Activated CD4-positive, alpha-beta T cell treated with anti-CD3 and anti-CD28 coated beads for 1 hour (primary cell): ENCODE data around the gene C11orf58.

ENCODE experiments used
- DNase-seq: peaks from one replicate; pipeline ENCODE4 v3.0.0-alpha.2; 2020

Gene C11orf58

DNA sequence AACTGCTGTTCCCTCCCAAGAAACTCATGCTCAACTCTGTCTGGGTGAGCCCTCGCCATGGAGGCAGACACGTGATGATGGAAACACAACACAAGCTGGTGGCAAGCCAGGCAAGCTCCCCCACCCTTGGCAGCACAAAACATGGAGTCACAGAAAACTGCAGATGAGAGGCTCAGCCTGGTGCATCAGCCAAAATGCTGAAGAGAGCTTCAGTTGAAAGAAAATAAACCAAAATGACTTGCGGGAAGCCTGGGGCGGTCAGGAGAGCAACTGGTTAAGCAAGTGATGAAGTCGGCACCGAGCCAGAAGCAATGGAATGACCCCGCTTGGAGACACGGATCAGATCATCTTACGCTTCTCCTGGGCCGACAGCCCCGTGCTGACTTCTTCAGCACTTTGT is 68.3 kb downstream of the C11orf58 start:
- DNase-seq: no peak

DNA sequence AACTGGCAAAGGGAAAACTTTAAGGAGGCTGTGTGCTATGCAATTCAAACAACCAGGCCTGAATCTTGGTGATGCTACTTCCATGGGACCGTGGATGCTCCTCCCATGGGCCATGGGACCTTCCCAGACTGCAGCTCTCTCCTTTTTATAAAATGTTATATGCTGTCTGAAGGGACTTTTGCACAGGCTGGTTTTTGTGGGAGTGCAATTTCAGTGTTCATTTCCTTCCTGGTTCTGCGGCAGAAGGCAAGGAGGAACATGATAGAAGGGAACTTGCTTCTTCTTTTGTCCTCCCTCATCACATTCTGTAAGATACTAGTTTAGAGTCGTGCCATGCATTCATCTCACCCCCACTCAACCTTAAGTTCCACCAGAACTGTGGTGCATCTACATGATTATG is 68.9 kb downstream of the C11orf58 start:
- no peak for DNase-seq
